ENCODE data around the gene SLC25A29. TPM values are rescaled to one million over a fixed set of nuclear protein-coding genes. Genes with fewer than 3 reads are reported as not detected.
"Not testable (repeated sequence)": the region's sequence is repeated elsewhere in the genome, so short reads cannot be mapped to it uniquely, and the experiment has no call there.

Gene SLC25A29
- total RNA-seq, 1 donor, result 11.5 TPM

DNA sequence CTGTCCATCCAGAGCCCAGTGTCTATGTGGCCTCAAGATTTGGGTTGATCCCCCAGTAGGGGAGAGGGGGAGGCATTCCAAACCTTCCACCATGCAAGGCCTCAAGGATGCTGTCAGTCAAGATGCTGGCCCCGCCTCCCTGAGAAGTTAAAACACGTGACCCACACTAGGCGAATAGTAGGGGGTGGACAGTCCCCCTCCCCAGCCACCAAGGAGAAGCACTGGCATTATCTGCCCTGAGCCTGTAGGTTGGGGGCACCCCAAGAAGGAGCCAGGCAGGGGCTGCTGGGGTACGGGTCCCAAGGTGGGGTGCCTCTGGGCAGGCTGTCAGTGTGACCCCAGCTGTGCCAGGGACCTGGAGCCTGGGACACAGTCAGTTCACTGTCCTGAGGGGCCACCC is 2.3 kb downstream of the SLC25A29 start:
- H3K4me3 ChIP-seq (ENCODE audit: low read depth, low read length), result no peak overlapping the region
- no peak for DNase-seq (ENCODE audit: low read depth)
- TF ChIP-seq, protein P1, sequence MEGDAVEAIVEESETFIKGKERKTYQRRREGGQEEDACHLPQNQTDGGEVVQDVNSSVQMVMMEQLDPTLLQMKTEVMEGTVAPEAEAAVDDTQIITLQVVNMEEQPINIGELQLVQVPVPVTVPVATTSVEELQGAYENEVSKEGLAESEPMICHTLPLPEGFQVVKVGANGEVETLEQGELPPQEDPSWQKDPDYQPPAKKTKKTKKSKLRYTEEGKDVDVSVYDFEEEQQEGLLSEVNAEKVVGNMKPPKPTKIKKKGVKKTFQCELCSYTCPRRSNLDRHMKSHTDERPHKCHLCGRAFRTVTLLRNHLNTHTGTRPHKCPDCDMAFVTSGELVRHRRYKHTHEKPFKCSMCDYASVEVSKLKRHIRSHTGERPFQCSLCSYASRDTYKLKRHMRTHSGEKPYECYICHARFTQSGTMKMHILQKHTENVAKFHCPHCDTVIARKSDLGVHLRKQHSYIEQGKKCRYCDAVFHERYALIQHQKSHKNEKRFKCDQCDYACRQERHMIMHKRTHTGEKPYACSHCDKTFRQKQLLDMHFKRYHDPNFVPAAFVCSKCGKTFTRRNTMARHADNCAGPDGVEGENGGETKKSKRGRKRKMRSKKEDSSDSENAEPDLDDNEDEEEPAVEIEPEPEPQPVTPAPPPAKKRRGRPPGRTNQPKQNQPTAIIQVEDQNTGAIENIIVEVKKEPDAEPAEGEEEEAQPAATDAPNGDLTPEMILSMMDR (IDR thresholded peaks at IDR 0.05; ENCODE audit: insufficient read depth, low read length), result no peak

DNA sequence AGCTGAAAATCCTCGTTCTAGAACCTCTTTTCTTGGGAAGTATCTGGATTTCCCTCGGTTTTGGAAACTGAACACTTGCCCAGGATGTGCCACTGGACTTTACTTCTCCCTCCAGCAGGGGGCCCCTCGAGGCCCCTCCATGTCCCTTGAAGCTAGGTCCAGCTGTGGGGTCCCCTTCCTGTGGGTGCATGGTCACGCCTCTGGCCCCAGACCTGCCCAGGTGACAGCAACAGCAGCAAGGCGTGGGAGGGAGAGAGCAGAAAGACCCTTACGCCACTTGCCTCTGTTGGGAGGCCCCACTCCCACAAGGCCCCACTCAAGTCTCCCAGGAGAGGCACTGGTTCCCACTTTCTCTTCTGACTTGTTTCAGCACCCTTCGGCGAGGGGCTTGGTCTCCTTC is 3.1 kb downstream of the SLC25A29 start:
- no peak overlapping the region for H3K4me3 ChIP-seq (ENCODE audit: low read depth, low read length)
- peak; percentile 15 for DNase-seq (ENCODE audit: low read depth)
- TF ChIP-seq, protein P1 (IDR thresholded peaks at IDR 0.05; ENCODE audit: insufficient read depth, low read length), result peak; percentile 65

DNA sequence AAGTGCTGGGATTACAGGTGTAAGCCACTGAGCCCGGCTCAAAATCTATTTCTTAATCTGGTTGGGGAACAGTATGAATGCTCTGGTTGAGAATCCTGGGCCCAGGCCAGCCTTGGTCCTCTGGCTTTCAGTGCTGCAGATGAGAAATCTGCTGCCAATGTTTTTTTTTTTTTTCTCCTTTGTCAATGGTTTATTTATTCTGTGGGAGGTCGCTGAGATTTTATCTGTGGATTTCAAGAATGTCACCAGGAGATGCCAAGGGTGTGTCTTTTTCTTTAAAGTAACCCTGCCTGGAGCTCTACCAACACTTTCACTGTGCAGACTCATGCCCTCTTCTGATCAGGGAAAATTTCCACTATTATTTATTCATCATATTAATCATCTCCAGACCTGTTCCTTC is 3.6 kb downstream of the SLC25A29 start:
- TF ChIP-seq, protein P1 (IDR thresholded peaks at IDR 0.05; ENCODE audit: insufficient read depth, low read length), result no peak
- DNase-seq (ENCODE audit: low read depth), result peak; percentile 61
- H3K4me3 ChIP-seq (ENCODE audit: low read depth, low read length), result no peak overlapping the region

DNA sequence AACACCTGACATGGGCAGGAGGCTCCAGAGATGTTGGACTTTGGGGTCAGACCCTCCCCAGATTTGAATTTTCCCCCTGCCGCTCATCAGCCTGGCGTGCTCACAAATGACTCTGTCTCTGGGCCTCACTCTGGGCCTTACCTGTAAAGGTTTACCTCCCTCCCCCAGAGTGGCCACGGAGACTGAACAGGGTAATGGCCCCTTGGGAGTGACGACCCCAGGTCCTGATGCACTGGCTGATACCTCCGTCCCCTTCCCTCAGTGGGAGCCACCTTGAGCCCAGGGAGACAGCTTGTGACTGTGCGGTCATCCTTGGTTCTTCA is 7.0 kb downstream of the SLC25A29 start:
- no peak for DNase-seq (ENCODE audit: low read depth)
- TF ChIP-seq, protein P1 (IDR thresholded peaks at IDR 0.05; ENCODE audit: insufficient read depth, low read length), result no peak
- H3K4me3 ChIP-seq (ENCODE audit: low read depth, low read length), result no peak overlapping the region

DNA sequence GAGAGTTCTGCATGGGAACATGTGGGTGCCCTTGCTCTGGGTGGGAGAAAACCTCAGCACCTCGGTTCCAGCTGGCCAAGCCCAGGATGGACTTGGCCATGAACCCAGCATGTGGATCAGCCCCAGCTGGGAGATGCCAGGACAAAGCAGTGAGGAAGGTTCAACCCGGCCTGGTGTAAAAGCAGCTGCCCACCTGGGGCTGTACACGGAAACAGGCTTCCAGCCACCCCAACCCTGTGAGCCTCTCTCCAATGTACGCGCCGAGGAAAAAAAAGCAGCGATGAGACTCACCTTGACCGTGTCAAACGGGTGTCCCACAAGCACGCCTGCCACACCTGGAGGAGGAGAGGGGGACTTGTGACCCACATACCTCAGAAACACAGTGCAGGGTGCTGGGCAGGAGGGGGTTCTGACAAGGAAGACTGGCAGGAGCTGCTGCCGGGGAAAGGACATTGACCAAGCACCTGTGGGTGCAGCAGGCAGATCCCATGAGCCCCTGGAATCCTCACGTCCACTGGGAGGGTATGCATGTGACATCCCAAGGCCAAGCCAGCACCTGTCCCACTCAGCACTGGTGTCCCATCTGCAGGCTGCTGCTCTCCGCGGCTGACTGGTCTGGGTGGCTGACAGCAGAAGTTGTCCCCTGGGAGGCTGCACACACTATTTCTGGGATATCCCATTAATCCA is 7.5 kb downstream of the SLC25A29 start:
- no peak for DNase-seq (ENCODE audit: low read depth)
- H3K4me3 ChIP-seq (ENCODE audit: low read depth, low read length), result no peak overlapping the region
- TF ChIP-seq, protein P1 (IDR thresholded peaks at IDR 0.05; ENCODE audit: insufficient read depth, low read length), result no peak

DNA sequence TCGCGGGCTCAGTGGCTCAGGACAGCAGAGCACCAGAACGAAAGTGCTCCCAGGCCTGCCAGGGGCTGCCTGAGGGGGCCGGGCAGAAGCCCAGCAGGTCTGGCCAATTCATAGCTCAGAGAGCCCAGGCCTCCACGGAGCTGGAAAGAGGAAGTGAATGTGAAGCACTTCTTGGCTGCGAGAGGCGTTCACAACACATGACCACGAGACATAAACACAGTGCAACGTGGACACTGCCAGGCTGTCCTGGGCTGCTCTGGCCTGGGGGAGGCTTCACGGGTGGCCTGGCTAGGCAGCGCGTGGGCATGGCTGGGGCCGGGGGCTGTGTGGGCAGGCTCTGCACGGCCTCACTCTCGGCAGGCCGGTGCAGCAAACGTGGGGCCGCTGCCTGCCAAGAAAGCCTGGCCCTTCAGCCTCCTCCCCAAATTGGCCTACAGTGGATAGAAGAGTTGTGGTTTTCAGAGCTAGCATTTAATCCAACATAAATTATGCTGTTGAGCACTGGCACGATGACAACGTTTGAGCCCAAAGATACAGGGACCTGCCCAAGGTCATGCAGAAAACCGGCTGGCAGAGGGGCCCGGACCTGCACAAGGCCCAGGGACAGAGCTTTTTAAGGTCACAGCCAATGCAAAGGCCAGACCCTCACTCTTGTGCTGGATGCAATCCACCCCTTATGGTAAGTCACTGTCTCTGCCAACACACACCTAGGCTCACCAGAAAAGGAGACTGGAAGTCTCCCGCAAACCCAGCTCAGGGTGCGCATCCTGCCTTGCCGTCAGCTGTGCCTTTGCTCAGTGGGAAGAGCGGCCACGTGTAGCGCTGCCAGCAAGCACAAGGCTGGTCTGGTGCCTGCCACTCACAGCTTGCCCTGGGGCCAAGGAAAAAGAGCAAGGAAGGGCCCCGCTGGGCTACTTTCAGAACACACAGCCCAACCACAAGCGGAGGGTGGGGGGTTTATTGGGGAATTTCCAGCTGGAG is 8.6 kb downstream of the SLC25A29 start:
- TF ChIP-seq, protein P1 (IDR thresholded peaks at IDR 0.05; ENCODE audit: insufficient read depth, low read length), result no peak
- DNase-seq (ENCODE audit: low read depth), result peak; percentile 90
- H3K4me3 ChIP-seq (ENCODE audit: low read depth, low read length), result peak overlapping the region; percentile 35

DNA sequence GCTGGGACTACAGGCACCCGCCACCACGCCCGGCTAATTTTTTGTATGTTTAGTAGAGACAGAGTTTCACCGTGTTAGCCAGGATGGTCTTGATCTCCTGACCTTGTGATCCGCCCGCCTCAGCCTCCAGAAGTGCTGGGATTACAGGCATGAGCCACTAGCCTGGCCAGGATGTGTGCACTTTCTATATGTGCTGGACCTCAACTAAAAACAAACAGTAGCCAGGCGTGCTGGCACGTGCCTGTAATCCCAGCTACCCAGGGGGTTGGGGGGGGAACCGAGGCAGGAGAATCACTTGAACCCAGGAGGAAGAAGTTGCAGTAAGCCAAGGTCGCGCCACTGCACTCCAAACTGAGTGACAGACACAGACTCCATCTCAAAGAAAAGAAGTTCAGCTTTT is 9.5 kb downstream of the SLC25A29 start:
- not testable (repeated sequence) for DNase-seq (ENCODE audit: low read depth); H3K4me3 ChIP-seq (ENCODE audit: low read depth, low read length)
